SK-N-SH treated with all-trans-retinoic acid at 6 μM for 48 hours (cell line): Measurements from ENCODE around the gene TXN.
"Not testable (repeated sequence)": the region's sequence is repeated elsewhere in the genome, so short reads cannot be mapped to it uniquely, and the experiment has no call there.

ENCODE experiments used
- ARNTL ChIP-seq: fragments of 450-650 bp; formaldehyde crosslinking; IDR thresholded peaks from 2 replicates; pipeline ENCODE4 v1.5.0; 2020; ENCODE audit warnings: low read depth, mild to moderate bottlenecking, moderate library complexity, borderline replicate concordance
- CSDC2 ChIP-seq: fragments of 250-450 bp; sonication (Bioruptor Pico); IDR thresholded peaks from 2 replicates; pipeline ENCODE4 v1.5.0; 2020; ENCODE audit warnings: mild to moderate bottlenecking, moderate library complexity
- CSRNP3 ChIP-seq: fragments of 250-450 bp; sonication (Bioruptor Pico); IDR thresholded peaks from 2 replicates; pipeline ENCODE4 v1.5.1; 2021; ENCODE audit warnings: mild to moderate bottlenecking, moderate library complexity
- ISL1 ChIP-seq: fragments of 250-450 bp; sonication (Bioruptor Pico); IDR thresholded peaks from 2 replicates; pipeline ENCODE4 v2.1.2; 2022; ENCODE audit warnings: mild to moderate bottlenecking, moderate library complexity
- PATZ1 ChIP-seq: fragments of 250-450 bp; sonication (Bioruptor Pico); IDR thresholded peaks from 2 replicates; pipeline ENCODE4 v1.8.0; 2020; ENCODE audit warnings: mild to moderate bottlenecking, moderate library complexity, borderline replicate concordance
- TSHZ2 ChIP-seq: fragments of 250-450 bp; sonication (Bioruptor Pico); IDR thresholded peaks from 2 replicates; pipeline ENCODE4 v1.5.0; 2020; ENCODE audit warnings: mild to moderate bottlenecking, moderate library complexity
- ZFP3 ChIP-seq: fragments of 250-450 bp; sonication (Bioruptor Pico); IDR thresholded peaks from 2 replicates; pipeline ENCODE4 v1.5.0; 2020; ENCODE audit warnings: mild to moderate bottlenecking, moderate library complexity
- ZNF70 ChIP-seq: fragments of 450-650 bp; formaldehyde crosslinking; IDR thresholded peaks from 2 replicates; pipeline ENCODE4 v1.5.0; 2020; ENCODE audit warnings: mild to moderate bottlenecking, moderate library complexity
- ZNF8 ChIP-seq: fragments of 450-650 bp; formaldehyde crosslinking; IDR thresholded peaks from 2 replicates; pipeline ENCODE4 v1.5.0; 2020; ENCODE audit warnings: mild to moderate bottlenecking, moderate library complexity

- TF ChIP-seq ZNF8 (CRISPR knock-in tag); PATZ1 (CRISPR knock-in tag); ARNTL; TSHZ2 (CRISPR knock-in tag); CSRNP3 (CRISPR knock-in tag); CSDC2 (CRISPR knock-in tag); ZFP3 (CRISPR knock-in tag); ISL1 (CRISPR knock-in tag); ZNF70: not testable (repeated sequence)
These were observed 50.7 kb downstream of the TXN start for GRCh38 chr9:110205612-110206011.
